SU-DHL-6 (cell line): ENCODE data around the gene NAV2.

Source experiments
- H2AFZ ChIP-seq: fragments of 200-600 bp; sonication (generic); 2 replicates; pipeline ENCODE4 v1.6.1; 2014; ENCODE audit warnings: low read depth, mild to moderate bottlenecking, moderate library complexity, mixed read lengths, antibody characterized with exemption, low read length; ENCODE audit not compliant: severe bottlenecking
- H3F3A ChIP-seq: fragments of 200-600 bp; shearing (Covaris generic); 2 replicates; pipeline ENCODE4 v1.6.0; 2016; ENCODE audit warnings: antibody characterized with exemption, mild to moderate bottlenecking; ENCODE audit not compliant: insufficient read depth
- H3K27ac ChIP-seq: fragments of 200-600 bp; sonication (generic); 2 replicates; pipeline ENCODE4 v1.5.1; 2016; ENCODE audit warnings: low read depth, mild to moderate bottlenecking, low read length, moderate library complexity, mixed read lengths
- H3K27me3 ChIP-seq: fragments of 200-600 bp; sonication (generic), shearing (Covaris generic); 2 replicates; pipeline ENCODE4 v1.6.0; 2014; ENCODE audit warnings: mild to moderate bottlenecking, low read length
- H3K36me3 ChIP-seq: fragments of 200-600 bp; sonication (generic); 2 replicates; pipeline ENCODE4 v1.6.1; 2014; ENCODE audit warnings: mild to moderate bottlenecking, low read length, mixed read lengths
- H3K4me2 ChIP-seq: fragments of 300-600, 200-600 bp; shearing (Covaris generic), sonication (generic); 2 replicates; pipeline ENCODE4 v1.6.0; 2014; ENCODE audit warnings: low read length, low read depth, mild to moderate bottlenecking; ENCODE audit not compliant: poor library complexity, severe bottlenecking
- H3K4me3 ChIP-seq: fragments of 200-600 bp; sonication (generic); 2 replicates; pipeline ENCODE4 v1.5.1; 2014; ENCODE audit warnings: antibody characterized with exemption, low read length, mild to moderate bottlenecking, mixed read lengths; ENCODE audit not compliant: insufficient read depth, poor library complexity, severe bottlenecking
- H3K79me2 ChIP-seq: fragments of 200-600 bp; sonication (generic); 2 replicates; pipeline ENCODE4 v1.6.1; 2014; ENCODE audit warnings: mild to moderate bottlenecking, low read length, moderate library complexity; ENCODE audit not compliant: insufficient read depth
- H3K9ac ChIP-seq: fragments of 200-600 bp; sonication (generic); 2 replicates; pipeline ENCODE4 v1.7.0; 2014; ENCODE audit warnings: mild to moderate bottlenecking, low read length
- H3K9me2 ChIP-seq: fragments of 200-600 bp; sonication (generic); replicated peaks from 2 replicates; pipeline ENCODE4 v1.6.1; 2014; ENCODE audit warnings: low read length; ENCODE audit not compliant: insufficient read depth
- H3K9me3 ChIP-seq: fragments of 200-600 bp; sonication (generic); 2 replicates; pipeline ENCODE4 v1.6.1; 2014; ENCODE audit warnings: low read length, mixed read lengths; ENCODE audit not compliant: insufficient read depth
- H4K20me1 ChIP-seq: fragments of 200-600 bp; sonication (generic); 2 replicates; pipeline ENCODE4 v1.6.1; 2014; ENCODE audit warnings: low read depth, mild to moderate bottlenecking, antibody characterized with exemption, low read length, moderate library complexity, mixed read lengths
- EZH2phosphoT487 ChIP-seq: fragments of 200-600 bp; sonication (generic), shearing (Covaris generic); conservative IDR thresholded peaks from 2 replicates; pipeline ENCODE4 v1.6.1; 2018; ENCODE audit warnings: mild to moderate bottlenecking, antibody characterized with exemption, low read length, moderate library complexity, mixed read lengths
- TF ChIP-seq, protein P1 (sequence below): fragments of 200-600 bp; sonication (generic); IDR thresholded peaks from one replicate; pipeline ENCODE4 v1.5.1; 2017; ENCODE audit warnings: antibody characterized with exemption, mild to moderate bottlenecking, low read length, moderate library complexity; ENCODE audit not compliant: insufficient read depth, poor library complexity, severe bottlenecking

The NAV2 gene

DNA sequence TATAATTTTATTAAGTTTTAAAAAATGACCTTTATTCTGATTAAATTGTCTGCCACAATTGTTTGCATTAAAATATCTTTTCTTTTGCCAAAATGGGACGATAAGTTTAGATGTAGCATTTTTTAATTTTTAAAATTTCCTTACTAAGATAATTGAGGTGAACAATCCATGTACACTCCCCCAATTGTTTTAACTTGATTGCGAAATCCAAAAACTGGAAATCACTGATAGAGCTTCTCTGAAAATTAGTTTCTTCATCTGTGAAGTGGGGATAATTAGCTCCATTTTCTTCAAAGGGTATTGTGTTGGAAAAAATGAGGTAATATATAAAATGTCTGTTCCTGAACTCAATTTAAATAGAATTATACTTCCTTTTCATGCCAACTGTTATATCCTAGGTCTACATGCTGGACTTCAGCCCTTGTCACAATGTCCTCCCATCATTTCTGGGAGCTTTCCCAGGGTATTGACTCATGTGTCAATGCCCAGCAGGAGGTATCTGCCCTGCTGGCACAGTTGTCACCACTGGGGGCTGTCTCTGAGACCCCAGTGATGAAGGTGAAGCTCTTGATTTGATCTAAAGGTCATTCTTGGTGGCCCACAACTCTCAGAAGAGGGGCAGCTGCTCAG lies 28.7 kb upstream of the NAV2 start:
- Histone ChIP-seq H3F3A (no peaks in the 10 kb centered on the region), H3K4me3 (no peak overlapping the region), H3K27ac (no peak overlapping the region), H3K36me3 (no peaks in the 10 kb centered on the region), H3K4me2 (no peak overlapping the region), H3K27me3 (no peaks in the 10 kb centered on the region), H4K20me1 (no peaks in the 10 kb centered on the region), H2AFZ (no peak overlapping the region), H3K79me2 (no peaks in the 10 kb centered on the region), H3K9me2 (no peaks in the 10 kb centered on the region), H3K9ac (no peak overlapping the region), H3K9me3 (no peaks in the 10 kb centered on the region)
- TF ChIP-seq, protein P1, sequence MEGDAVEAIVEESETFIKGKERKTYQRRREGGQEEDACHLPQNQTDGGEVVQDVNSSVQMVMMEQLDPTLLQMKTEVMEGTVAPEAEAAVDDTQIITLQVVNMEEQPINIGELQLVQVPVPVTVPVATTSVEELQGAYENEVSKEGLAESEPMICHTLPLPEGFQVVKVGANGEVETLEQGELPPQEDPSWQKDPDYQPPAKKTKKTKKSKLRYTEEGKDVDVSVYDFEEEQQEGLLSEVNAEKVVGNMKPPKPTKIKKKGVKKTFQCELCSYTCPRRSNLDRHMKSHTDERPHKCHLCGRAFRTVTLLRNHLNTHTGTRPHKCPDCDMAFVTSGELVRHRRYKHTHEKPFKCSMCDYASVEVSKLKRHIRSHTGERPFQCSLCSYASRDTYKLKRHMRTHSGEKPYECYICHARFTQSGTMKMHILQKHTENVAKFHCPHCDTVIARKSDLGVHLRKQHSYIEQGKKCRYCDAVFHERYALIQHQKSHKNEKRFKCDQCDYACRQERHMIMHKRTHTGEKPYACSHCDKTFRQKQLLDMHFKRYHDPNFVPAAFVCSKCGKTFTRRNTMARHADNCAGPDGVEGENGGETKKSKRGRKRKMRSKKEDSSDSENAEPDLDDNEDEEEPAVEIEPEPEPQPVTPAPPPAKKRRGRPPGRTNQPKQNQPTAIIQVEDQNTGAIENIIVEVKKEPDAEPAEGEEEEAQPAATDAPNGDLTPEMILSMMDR, result no peak
- TF ChIP-seq EZH2phosphoT487, result no peak

DNA sequence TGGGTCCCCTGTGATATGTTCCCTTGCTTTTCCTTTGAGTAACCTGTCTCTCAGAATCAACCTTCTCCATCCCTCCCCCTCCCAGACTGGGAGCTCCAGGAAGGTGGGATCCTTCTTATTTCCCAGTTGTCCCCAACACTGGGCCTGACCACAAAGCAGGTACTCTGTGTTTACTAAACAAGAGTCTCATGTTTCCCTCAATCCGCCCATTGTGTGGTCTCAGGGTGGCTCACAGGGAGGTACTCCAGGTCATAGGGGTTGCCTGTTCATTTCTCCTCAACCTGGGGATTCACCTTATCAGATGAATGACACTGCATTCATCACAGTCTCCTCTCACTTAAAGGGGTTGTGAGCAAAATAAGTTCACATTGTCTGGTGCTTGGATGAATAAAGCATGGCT lies 26.4 kb upstream of the NAV2 start:
- TF ChIP-seq, protein P1, result no peak
- no peak for TF ChIP-seq EZH2phosphoT487
- no peaks in the 10 kb centered on the region for H3F3A ChIP-seq
- no peaks in the 10 kb centered on the region for H3K9me2 ChIP-seq
- no peak overlapping the region for H2AFZ ChIP-seq
- no peaks in the 10 kb centered on the region for H4K20me1 ChIP-seq
- H3K79me2 ChIP-seq, result no peaks in the 10 kb centered on the region
- H3K27ac ChIP-seq, result no peak overlapping the region
- no peaks in the 10 kb centered on the region for H3K9me3 ChIP-seq
- H3K4me2 ChIP-seq, result no peak overlapping the region
- H3K4me3 ChIP-seq, result no peak overlapping the region
- no peak overlapping the region for H3K9ac ChIP-seq
- H3K36me3 ChIP-seq, result no peaks in the 10 kb centered on the region
- H3K27me3 ChIP-seq, result no peaks in the 10 kb centered on the region

DNA sequence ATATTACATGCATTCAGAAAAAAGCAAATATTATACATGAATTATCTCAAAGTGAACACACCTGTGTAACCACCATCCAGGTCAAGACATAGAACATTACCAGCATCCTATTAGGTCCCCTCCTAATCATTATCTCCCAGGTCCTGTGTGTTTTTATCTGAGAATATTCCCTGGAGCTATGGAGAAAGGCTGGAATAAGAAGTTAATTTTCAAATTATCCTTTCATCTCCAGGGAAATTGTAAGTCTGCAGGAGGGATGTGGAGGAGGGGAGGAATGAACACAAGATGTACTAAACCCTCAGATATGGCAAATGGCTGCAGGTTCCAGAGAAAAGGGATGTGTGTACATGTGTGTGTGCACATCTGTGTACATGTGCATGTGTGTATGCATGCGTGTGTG lies 25.2 kb upstream of the NAV2 start:
- no peak overlapping the region for H3K4me2 ChIP-seq
- no peaks in the 10 kb centered on the region for H3K9me3 ChIP-seq
- H3K9me2 ChIP-seq, result no peaks in the 10 kb centered on the region

More for the DNA sequence above, 25.2 kb upstream of the NAV2 start:
- Histone ChIP-seq H3K79me2 (no peaks in the 10 kb centered on the region), H3K36me3 (no peaks in the 10 kb centered on the region), H3K27me3 (no peaks in the 10 kb centered on the region), H3F3A (no peaks in the 10 kb centered on the region), H2AFZ (no peak overlapping the region), H3K9ac (no peak overlapping the region), H3K4me3 (no peak overlapping the region), H3K27ac (no peak overlapping the region), H4K20me1 (no peaks in the 10 kb centered on the region)
- TF ChIP-seq EZH2phosphoT487, result no peak
- TF ChIP-seq, protein P1, result no peak
